Left hindlimb (tissue), 1 donor: Measurements from ENCODE around the gene FBXO36.

Experiments used
- DNase-seq: peaks from one replicate; pipeline ENCODE4 v3.0.0-alpha.2; 2018

FBXO36 gene

GRCh38 chr2:230053753-230054478 is 131.6 kb downstream of the FBXO36 start:
- no peak for DNase-seq

DNA sequence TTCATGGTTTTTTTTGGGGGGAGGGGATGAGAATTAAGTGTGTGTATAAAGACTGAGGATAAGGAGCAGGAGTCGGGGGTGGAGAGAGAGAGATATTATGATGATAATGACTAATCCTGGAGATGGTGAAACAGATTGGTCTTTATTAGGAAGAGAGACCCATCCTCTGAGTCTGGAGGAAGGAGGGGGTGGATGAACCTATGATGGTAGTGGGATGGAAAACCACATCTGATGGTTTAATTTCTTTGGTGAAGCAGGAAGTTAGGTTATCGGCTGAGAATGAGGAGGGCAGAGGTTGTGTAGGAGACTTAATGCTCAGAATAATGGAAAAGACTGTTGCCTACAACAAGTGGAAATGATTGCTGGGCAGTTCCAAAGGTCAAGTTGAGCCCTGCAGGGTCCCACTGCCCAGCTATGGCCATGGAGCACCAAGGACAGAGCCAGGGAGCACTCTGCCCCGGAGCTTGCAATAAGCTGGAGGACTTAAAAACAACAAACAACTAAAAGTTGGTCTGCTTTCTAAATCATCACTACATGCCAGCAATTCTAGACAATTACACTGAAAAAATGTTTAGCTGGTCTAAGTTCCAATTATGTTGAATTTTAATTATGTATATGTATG is 138.5 kb downstream of the FBXO36 start:
- DNase-seq, result no peak
